GM12878 (cell line): Measurements from ENCODE around the gene PCCA. TPM values are rescaled to one million over a fixed set of nuclear protein-coding genes. Genes with fewer than 3 reads are reported as not detected.

Experiments used
- ATAC-seq: fragments of 200-7000 bp; cut with Tn5 transposase; 3 replicates; pipeline ENCODE4 v1.9.1; 2020; ENCODE audit warnings: mild to moderate bottlenecking, moderate library complexity
- BruUV-seq: library from RNA; stranded (reverse); fragments of 400-500 nt; replicated peaks from 2 replicates; lab custom pipeline; 2021; lab: Mats Ljungman, UMichigan
- CTCF ChIA-PET: fragments of 300-600 bp; sonication (Branson Sonifier 250); formaldehyde crosslinking; extraction: SDS; loops from one replicate; lab custom pipeline; 2021; ENCODE audit warnings: inconsistent platforms; lab: Yijun Ruan, JAX
- POLR2A ChIA-PET: fragments of 350-600 bp; formaldehyde crosslinking; extraction: SDS; loops from one replicate; lab custom pipeline; 2021; ENCODE audit warnings: inconsistent platforms; lab: Charles Lee
- RAD21 ChIA-PET: fragments of 300-600 bp; sonication (Branson Sonifier 250); formaldehyde crosslinking; loops from one replicate; lab custom pipeline; 2023; ENCODE audit warnings: antibody characterized with exemption; ENCODE audit not compliant: unreplicated experiment; lab: Charles Lee
- SMC1A ChIA-PET: fragments of 300-600 bp; sonication (Branson Sonifier 250); formaldehyde crosslinking; loops from one replicate; lab custom pipeline; 2023; ENCODE audit not compliant: unreplicated experiment, uncharacterized antibody; lab: Charles Lee
- DNase-seq: peaks from one replicate; pipeline ENCODE4 v3.0.0-alpha.2; 2011; ENCODE audit warnings: low read depth, low spot score
- FAIRE-seq: peaks from 3 replicates; lab custom pipeline; 2011; peaks lifted over from hg19 to GRCh38; lab: Jason Lieb, UNC
- H2AFZ ChIP-seq: 2 replicates; pipeline ENCODE4 v1.6.0; 2011; ENCODE audit warnings: low read depth, low read length, control low read depth; ENCODE audit not compliant: control insufficient read depth
- H3K27ac ChIP-seq: 2 replicates; pipeline ENCODE4 v1.5.1; 2011; ENCODE audit warnings: control low read depth; ENCODE audit not compliant: control insufficient read depth, insufficient read depth
- H3K27me3 ChIP-seq, 2 experiments: replicated peaks in 1 of 2; 2 replicates each; pipeline versions ENCODE4 v1.6.0 to v1.6.1; 2011; ENCODE audit warnings: low read length in 1 of 2; ENCODE audit not compliant: control insufficient read depth in 2 of 2, insufficient read depth in 2 of 2
- H3K36me3 ChIP-seq, 2 experiments: 2 replicates each; pipeline ENCODE4 v1.5.1; 2011; ENCODE audit warnings: low read length in 1 of 2; ENCODE audit not compliant: control insufficient read depth in 2 of 2, insufficient read depth in 2 of 2
- H3K4me1 ChIP-seq: 2 replicates; pipeline ENCODE4 v1.6.1; 2011; ENCODE audit warnings: mild to moderate bottlenecking, low read length, moderate library complexity, mixed read lengths; ENCODE audit not compliant: control insufficient read depth, insufficient read depth
- H3K4me2 ChIP-seq: 2 replicates; pipeline ENCODE4 v1.6.0; 2011; ENCODE audit warnings: control low read depth; ENCODE audit not compliant: control insufficient read depth, insufficient read depth
- H3K4me3 ChIP-seq: fragments of 200-600 bp; sonication (generic); 2 replicates; pipeline ENCODE4 v1.5.1; 2016
- H3K79me2 ChIP-seq: 2 replicates; pipeline ENCODE4 v1.6.0; 2011; ENCODE audit warnings: low read length; ENCODE audit not compliant: control insufficient read depth, insufficient read depth
- H3K9ac ChIP-seq: 2 replicates; pipeline ENCODE4 v1.8.0; 2011; ENCODE audit warnings: low read length, control low read depth, mixed read lengths; ENCODE audit not compliant: control insufficient read depth, insufficient read depth
- H3K9me3 ChIP-seq: replicated peaks from 3 replicates; pipeline ENCODE4 v1.5.1; 2011; ENCODE audit warnings: mild to moderate bottlenecking, low read length; ENCODE audit not compliant: control insufficient read depth, insufficient read depth
- H4K20me1 ChIP-seq: 2 replicates; pipeline ENCODE4 v1.6.0; 2011; ENCODE audit not compliant: control insufficient read depth, insufficient read depth
- CBFB ChIP-seq: IDR thresholded peaks from 2 replicates; pipeline ENCODE4 v1.6.1; 2016; ENCODE audit warnings: antibody characterized with exemption, low read depth
- EGR1 ChIP-seq, 2 experiments: IDR thresholded peaks; 1 replicate in 1 of 2; 2 replicates in 1 of 2; pipeline ENCODE4 v1.6.1; 2011 to 2012; ENCODE audit warnings: low read depth in 2 of 2, low read length in 2 of 2, borderline replicate concordance in 1 of 2, mild to moderate bottlenecking in 1 of 2, moderate library complexity in 1 of 2
- FOXM1 ChIP-seq: IDR thresholded peaks from 2 replicates; pipeline ENCODE4 v1.6.1; 2012; ENCODE audit warnings: low read depth, mild to moderate bottlenecking, inconsistent platforms, low read length, moderate library complexity
- JUNB ChIP-seq: IDR thresholded peaks from 2 replicates; pipeline ENCODE4 v1.6.1; 2016; ENCODE audit warnings: antibody characterized with exemption, mild to moderate bottlenecking
- SPI1 ChIP-seq: IDR thresholded peaks from 2 replicates; pipeline ENCODE4 v1.6.1; 2011; ENCODE audit warnings: low read depth, mild to moderate bottlenecking, low read length, moderate library complexity, borderline replicate concordance; ENCODE audit not compliant: insufficient read depth
- ZNF274 ChIP-seq: IDR thresholded peaks from one replicate; pipeline ENCODE4 v1.8.0; 2011; ENCODE audit not compliant: insufficient read length, insufficient read depth
- WGBS: methylation state at CpG from one replicate; pipeline ENCODE4 v1.1.6; 2016; ENCODE audit warnings: low lambda C conversion rate; ENCODE audit not compliant: insufficient replicate concordance, insufficient coverage; ENCODE audit errors: missing lambda C conversion rate; 5-methylcytosine and 5-hydroxymethylcytosine counted together
- in situ Hi-C: fragments of 300-500 bp; cut with MboI; formaldehyde crosslinking; loops from 9 replicates; pipeline ENCODE4 v1.14.3; 2018; ENCODE audit warnings: mixed read lengths
- intact Hi-C: fragments of 100-400 bp; cut with micrococcal nuclease; formaldehyde crosslinking; loops from one replicate; pipeline ENCODE4 v1.14.2; 2022; ENCODE audit not compliant: unreplicated experiment
- polyA plus RNA-seq, 11 experiments: library from polyadenylated mRNA; depleted of rRNA in 4 of 11; unstranded in 6 of 11; stranded (reverse) in 5 of 11; fragments of >200 nt; fragmentation: Nextera tagmentation in 4 of 11; fragmentation: Illumina TruSeq in 1 of 11; extraction: Ambion mirVana in 4 of 11; extraction: Trizol in 1 of 11; gene quantifications; 1 replicate in 1 of 11; 2 replicates in 10 of 11; pipeline versions ENCODE4 v1.2.1 to v1.2.3, GENCODE V29; 2011 to 2016; ENCODE audit warnings: inconsistent platforms in 2 of 11, missing spikeins in 2 of 11, low read depth in 1 of 11
- total RNA-seq, 4 experiments: library from RNA; depleted of rRNA in 3 of 4; stranded (reverse); fragments of >200 nt in 3 of 4; fragmentation: Illumina TruSeq in 1 of 4; extraction: Trizol in 1 of 4; gene quantifications; 2 replicates each; pipeline versions ENCODE4 v1.2.1 to v1.2.3, GENCODE V29; 2013 to 2021
- TF ChIP-seq, protein P1 (sequence below): IDR thresholded peaks from 2 replicates; pipeline ENCODE4 v1.6.1; 2011; ENCODE audit warnings: borderline replicate concordance, low read depth, mild to moderate bottlenecking, moderate library complexity, low read length; ENCODE audit not compliant: insufficient read depth, poor library complexity, severe bottlenecking
- TF ChIP-seq, protein P2 (sequence below): fragments of 450-650 bp; IDR thresholded peaks from 2 replicates; pipeline ENCODE4 v1.6.1; 2016; ENCODE audit warnings: mild to moderate bottlenecking
- TF ChIP-seq, protein P3 (sequence below): IDR thresholded peaks from 2 replicates; pipeline ENCODE4 v1.6.1; 2012; ENCODE audit warnings: low read length, inconsistent platforms

The PCCA gene
- total and polyA plus RNA-seq, 10 of the 15 experiments (the other 5 are each of a cell fraction or from before 2014, with no cell fraction given), result 5.9 to 18.2 (median 12.4) TPM

DNA sequence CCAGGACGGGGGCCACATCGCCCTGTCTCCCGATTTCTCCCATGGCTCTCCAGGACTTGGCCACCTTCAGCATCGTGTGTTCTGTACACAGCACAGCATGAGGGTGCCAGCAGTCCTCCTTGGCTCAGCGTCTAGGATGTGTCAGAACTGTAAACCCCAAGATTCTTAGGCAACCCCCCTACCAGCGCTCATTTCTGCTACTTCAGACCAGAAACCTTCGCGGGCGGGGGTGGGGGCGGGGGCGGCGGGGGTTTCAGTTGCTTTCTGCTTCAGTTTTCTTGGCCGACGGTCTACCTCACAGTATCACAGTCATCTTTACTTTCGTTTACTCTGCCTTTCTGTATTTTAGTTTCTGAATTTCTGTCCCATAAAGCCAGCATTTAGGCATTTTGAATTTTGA is 417.3 kb downstream of the PCCA start:
- Histone ChIP-seq H4K20me1 (no peaks in the 10 kb centered on the region), H3K4me3 (peak overlapping the region; percentile 48; the same call in 1 of the 2 replicates), H3K9ac (no peak overlapping the region; the same call in 1 of the 2 replicates), H3K4me1 (peaks cover 11% of the 10 kb centered on the region), H3K9me3 (no peaks in the 10 kb centered on the region), H2AFZ (no peak overlapping the region; the same call in none of the 2 replicates), H3K27ac (peak overlapping the region; percentile 38), H3K4me2 (peak overlapping the region; percentile 86), H3K36me3 (no peaks in the 10 kb centered on the region), H3K79me2 (no peaks in the 10 kb centered on the region), H3K27me3 (no peaks in the 10 kb centered on the region)
- ChIA-PET CTCF (interaction anchor here (1.1 to 1.8 kb wide), 2 partner anchors 9 to 849 kb away, joined by 4 to 8 read pairs; no protein-coding TSS in a partner anchor), POLR2A (no interaction called here), SMC1A (no interaction called here), RAD21 (no interaction called here)
- BruUV-seq, result no TSS peak
- intact Hi-C loops (no loop called here), in situ Hi-C loops (no loop called here)
- ATAC-seq (peak; percentile 86), DNase-seq (no peak), FAIRE-seq (no peak)
- 3% methylated on average over 10 of the region's 15 CpGs for WGBS
- TF ChIP-seq JUNB (peak; percentile 10; the same call in 1 of the 2 replicates), ZNF274 (no peak), CBFB (no peak), SPI1 (no peak), FOXM1 (no peak), EGR1 (IDR thresholded peaks at IDR 0.05; ENCODE audit: borderline replicate concordance in 1 of 2, low read depth in 2 of 2, low read length in 2 of 2) (peak in 1 of 2 experiments; percentile 86; a peak in 2 of 3 replicates)
- TF ChIP-seq, protein P1, sequence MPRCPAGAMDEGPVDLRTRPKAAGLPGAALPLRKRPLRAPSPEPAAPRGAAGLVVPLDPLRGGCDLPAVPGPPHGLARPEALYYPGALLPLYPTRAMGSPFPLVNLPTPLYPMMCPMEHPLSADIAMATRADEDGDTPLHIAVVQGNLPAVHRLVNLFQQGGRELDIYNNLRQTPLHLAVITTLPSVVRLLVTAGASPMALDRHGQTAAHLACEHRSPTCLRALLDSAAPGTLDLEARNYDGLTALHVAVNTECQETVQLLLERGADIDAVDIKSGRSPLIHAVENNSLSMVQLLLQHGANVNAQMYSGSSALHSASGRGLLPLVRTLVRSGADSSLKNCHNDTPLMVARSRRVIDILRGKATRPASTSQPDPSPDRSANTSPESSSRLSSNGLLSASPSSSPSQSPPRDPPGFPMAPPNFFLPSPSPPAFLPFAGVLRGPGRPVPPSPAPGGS, result no peak
- TF ChIP-seq, protein P2, sequence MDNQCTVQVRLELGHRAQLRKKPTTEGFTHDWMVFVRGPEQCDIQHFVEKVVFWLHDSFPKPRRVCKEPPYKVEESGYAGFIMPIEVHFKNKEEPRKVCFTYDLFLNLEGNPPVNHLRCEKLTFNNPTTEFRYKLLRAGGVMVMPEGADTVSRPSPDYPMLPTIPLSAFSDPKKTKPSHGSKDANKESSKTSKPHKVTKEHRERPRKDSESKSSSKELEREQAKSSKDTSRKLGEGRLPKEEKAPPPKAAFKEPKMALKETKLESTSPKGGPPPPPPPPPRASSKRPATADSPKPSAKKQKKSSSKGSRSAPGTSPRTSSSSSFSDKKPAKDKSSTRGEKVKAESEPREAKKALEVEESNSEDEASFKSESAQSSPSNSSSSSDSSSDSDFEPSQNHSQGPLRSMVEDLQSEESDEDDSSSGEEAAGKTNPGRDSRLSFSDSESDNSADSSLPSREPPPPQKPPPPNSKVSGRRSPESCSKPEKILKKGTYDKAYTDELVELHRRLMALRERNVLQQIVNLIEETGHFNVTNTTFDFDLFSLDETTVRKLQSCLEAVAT, result no peak
- TF ChIP-seq, protein P3, sequence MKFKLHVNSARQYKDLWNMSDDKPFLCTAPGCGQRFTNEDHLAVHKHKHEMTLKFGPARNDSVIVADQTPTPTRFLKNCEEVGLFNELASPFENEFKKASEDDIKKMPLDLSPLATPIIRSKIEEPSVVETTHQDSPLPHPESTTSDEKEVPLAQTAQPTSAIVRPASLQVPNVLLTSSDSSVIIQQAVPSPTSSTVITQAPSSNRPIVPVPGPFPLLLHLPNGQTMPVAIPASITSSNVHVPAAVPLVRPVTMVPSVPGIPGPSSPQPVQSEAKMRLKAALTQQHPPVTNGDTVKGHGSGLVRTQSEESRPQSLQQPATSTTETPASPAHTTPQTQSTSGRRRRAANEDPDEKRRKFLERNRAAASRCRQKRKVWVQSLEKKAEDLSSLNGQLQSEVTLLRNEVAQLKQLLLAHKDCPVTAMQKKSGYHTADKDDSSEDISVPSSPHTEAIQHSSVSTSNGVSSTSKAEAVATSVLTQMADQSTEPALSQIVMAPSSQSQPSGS, result 0 out of 2 replicates have a peak, but pooled peaks have one; percentile 1
